ENCODE data around the gene GALNT12. TPM values are rescaled to one million over a fixed set of nuclear protein-coding genes. Genes with fewer than 3 reads are reported as not detected.
A peak's percentile ranks its signal among the peaks of the same experiment; 100 is the strongest.

Gene GALNT12
- total RNA-seq, 2 donors from 2014 or later = 69.6 to 145 TPM

GRCh38 chr9:98778251-98778650 lies 29.2 kb upstream of the GALNT12 start:
- intact Hi-C loops (cut with DNase I) = loop anchor here (5.0 kb wide), 1 partner anchor 461 kb away; no protein-coding TSS in a partner anchor
- H3K9me3 ChIP-seq = no peaks in the 10 kb centered on the region
- no peaks in the 10 kb centered on the region for H3K27me3 ChIP-seq
- peak; percentile 10 for DNase-seq
- no peak overlapping the region for H3K4me3 ChIP-seq
- TF ChIP-seq CTCF (IDR thresholded peaks at IDR 0.05) = no peak
- H3K36me3 ChIP-seq = no peaks in the 10 kb centered on the region
- no peaks in the 10 kb centered on the region for H3K4me1 ChIP-seq
- H3K27ac ChIP-seq = no peak overlapping the region
- no peak overlapping the region for H3K9ac ChIP-seq (ENCODE audit: low read depth in 2 of 2, low read length in 2 of 2)

GRCh38 chr9:98778711-98779530 lies 28.5 kb upstream of the GALNT12 start:
- Histone ChIP-seq H3K4me1 (no peaks in the 10 kb centered on the region), H3K4me3 (no peak overlapping the region), H3K27me3 (no peaks in the 10 kb centered on the region), H3K9ac (ENCODE audit: low read depth in 2 of 2, low read length in 2 of 2) (no peak overlapping the region), H3K36me3 (no peaks in the 10 kb centered on the region), H3K9me3 (no peaks in the 10 kb centered on the region), H3K27ac (no peak overlapping the region)
- peak; percentile 13 for DNase-seq
- no peak for TF ChIP-seq CTCF (IDR thresholded peaks at IDR 0.05)
- intact Hi-C loops (cut with DNase I) = loop anchor here (5.0 kb wide), 1 partner anchor 462 kb away; no protein-coding TSS in a partner anchor

- Histone ChIP-seq H3K4me1 (no peaks in the 10 kb centered on the region), H3K27ac (no peak overlapping the region), H3K27me3 (no peaks in the 10 kb centered on the region), H3K36me3 (no peaks in the 10 kb centered on the region), H3K9ac (ENCODE audit: low read depth in 2 of 2, low read length in 2 of 2) (no peak overlapping the region), H3K4me3 (no peak overlapping the region), H3K9me3 (no peaks in the 10 kb centered on the region)
- intact Hi-C loops (cut with DNase I) = no loop called here
- peak; percentile 10 for DNase-seq
- TF ChIP-seq CTCF (IDR thresholded peaks at IDR 0.05) = no peak
Measured at GRCh38 chr9:98780059-98780749, 27.3 kb upstream of the GALNT12 start.

GRCh38 chr9:98781588-98782383 lies 25.7 kb upstream of the GALNT12 start:
- Histone ChIP-seq H3K9ac (ENCODE audit: low read depth in 2 of 2, low read length in 2 of 2) (no peak overlapping the region), H3K4me3 (no peak overlapping the region), H3K27me3 (no peaks in the 10 kb centered on the region), H3K9me3 (no peaks in the 10 kb centered on the region), H3K36me3 (no peaks in the 10 kb centered on the region), H3K27ac (peak overlapping the region; percentile 31), H3K4me1 (no peaks in the 10 kb centered on the region)
- TF ChIP-seq CTCF (IDR thresholded peaks at IDR 0.05) = no peak
- intact Hi-C loops (cut with DNase I) = no loop called here
- DNase-seq = peak; percentile 61

- Histone ChIP-seq H3K27ac (no peak overlapping the region), H3K9me3 (no peaks in the 10 kb centered on the region), H3K36me3 (no peaks in the 10 kb centered on the region), H3K9ac (ENCODE audit: low read depth in 2 of 2, low read length in 2 of 2) (no peak overlapping the region), H3K27me3 (no peaks in the 10 kb centered on the region), H3K4me3 (no peak overlapping the region), H3K4me1 (no peaks in the 10 kb centered on the region)
- intact Hi-C loops (cut with DNase I) = no loop called here
- TF ChIP-seq CTCF (IDR thresholded peaks at IDR 0.05) = no peak
- peak; percentile 14 for DNase-seq
Measured at GRCh38 chr9:98783518-98784226, 23.8 kb upstream of the GALNT12 start.

Measured in colonic mucosa (tissue), 4 donors.